EH (cell line): ENCODE data around the gene SCAMP3.
"Not testable (repeated sequence)": the region's sequence is repeated elsewhere in the genome, so short reads cannot be mapped to it uniquely, and the experiment has no call there.

ENCODE experiments used
- DNase-seq: peaks from one replicate; pipeline ENCODE4 v3.0.0-alpha.2; 2015; ENCODE audit warnings: low read depth

SCAMP3 gene

DNA sequence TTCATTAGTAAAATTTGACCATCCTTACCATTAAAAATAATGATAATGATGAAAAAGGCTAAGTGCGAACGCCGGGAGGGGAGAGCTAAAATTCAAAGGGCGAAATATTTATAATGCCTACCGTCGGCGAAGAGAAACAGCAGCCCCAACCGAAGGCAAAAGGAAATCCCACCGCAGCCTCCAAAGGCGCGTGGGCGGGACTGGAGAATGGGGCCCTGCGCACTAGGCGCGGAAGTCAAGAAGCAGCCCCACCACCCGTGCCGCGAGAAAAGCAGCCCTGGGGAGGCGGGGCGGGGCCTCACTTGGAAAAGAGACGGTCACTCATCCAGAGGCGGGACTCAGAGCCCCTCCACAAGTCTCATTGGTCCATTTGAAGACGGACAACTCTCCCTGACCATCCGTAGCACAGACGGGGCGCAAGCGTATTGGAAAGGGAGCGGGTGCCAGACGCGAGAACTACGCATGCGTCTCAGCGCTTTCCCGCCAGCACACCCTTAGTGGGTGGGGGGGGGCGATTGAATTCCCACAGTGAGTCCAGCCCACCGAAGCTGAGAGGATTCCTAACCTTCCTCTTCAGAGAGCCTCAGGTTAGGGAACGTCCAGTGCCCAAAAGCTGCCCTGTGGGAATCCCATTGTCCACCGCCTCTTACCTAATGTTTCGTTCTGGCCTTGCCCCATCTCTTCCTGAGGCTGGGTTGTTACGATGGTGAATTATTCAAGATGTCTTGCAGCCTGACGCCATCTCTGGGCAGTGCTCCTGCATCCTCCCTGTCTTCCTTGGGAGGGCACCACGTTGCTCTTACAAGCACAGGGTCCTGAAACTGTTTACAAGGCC is 34.7 kb downstream of the SCAMP3 start:
- peak; percentile 99 for DNase-seq

GRCh38 chr1:155226910-155227260 is 35.3 kb downstream of the SCAMP3 start:
- peak; percentile 63 for DNase-seq

- DNase-seq, result peak; percentile 84
Observed at GRCh38 chr1:155226188-155226909, 35.8 kb downstream of the SCAMP3 start.

DNA sequence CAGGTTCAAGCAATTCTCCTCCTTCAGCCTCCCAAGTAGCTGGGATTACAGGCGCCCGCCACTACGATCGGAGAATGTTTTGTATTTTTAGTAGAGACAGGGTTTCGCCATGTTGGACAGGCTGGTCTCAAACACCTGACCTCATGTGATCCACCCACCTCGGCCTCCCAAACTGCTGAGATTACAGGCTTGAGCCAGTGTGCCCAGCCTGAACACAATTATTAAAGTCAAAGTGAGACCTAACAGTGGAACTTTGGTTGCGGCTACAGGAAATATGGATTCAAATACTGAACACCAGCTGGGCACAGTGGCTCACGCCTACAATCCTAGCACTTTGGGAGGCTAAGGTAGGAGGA is 36.8 kb downstream of the SCAMP3 start:
- not testable (repeated sequence) for DNase-seq

DNA sequence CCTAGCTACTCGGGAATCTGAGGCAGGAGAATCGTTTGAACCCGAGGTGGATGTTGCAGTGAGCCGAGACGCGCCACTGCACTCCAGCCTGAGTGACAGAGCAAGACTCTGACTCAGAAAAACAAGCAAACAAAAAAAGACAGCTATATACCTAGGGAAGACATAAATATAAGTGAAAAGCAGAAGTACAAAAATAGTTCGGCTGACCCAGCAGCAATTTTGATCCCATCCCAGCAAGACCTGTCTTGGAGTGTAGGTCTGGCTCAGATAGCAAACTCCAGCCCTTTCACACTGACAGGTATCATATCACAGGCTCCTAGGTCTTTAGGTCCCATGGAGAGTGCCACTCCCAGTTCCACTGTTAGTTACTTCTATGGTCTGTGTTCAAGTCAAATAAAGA is 39.1 kb downstream of the SCAMP3 start:
- DNase-seq, result no peak

DNA sequence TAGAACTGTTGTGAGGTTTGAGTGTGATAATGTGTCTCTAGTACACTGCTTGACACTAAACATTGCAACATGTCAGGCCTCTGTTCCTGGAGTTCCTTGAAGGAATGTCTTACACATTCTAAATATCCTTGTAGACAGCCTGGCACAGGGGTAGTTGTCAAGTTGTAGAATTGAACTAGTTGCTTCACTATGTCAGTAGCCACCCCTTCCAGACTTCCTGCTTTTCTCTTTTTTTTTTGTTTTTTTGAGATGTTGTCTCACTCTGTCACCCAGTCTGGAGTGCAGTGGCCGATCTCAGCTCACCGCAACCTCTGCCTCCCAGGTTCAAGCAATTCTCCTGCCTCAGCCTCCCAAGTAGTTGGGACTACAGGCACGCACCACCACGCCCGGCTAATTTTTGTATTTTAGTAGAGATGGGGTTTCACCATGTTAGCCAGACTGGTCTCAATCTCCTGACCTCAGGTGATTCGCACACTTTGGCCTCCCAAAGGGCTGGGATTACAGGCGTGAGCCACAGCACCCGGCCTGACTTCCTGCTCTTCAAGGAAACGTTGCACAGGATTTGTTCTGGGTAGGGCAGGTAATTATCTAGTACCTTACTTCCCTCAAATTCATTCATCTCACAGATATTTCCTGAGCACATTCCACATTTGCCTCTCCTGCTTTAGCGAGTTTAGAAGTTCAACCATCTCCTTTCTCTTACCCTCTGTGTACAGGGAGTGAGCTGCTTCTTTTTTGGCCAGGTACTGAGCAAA is 41.8 kb downstream of the SCAMP3 start:
- not testable (repeated sequence) for DNase-seq

GRCh38 chr1:155219592-155220031 is 42.5 kb downstream of the SCAMP3 start:
- peak; percentile 32 for DNase-seq

- DNase-seq, result peak; percentile 75
Observed at GRCh38 chr1:155218854-155219591, 43.1 kb downstream of the SCAMP3 start.

- not testable (repeated sequence) for DNase-seq
Observed at GRCh38 chr1:155214702-155215101, 47.5 kb downstream of the SCAMP3 start.

DNA sequence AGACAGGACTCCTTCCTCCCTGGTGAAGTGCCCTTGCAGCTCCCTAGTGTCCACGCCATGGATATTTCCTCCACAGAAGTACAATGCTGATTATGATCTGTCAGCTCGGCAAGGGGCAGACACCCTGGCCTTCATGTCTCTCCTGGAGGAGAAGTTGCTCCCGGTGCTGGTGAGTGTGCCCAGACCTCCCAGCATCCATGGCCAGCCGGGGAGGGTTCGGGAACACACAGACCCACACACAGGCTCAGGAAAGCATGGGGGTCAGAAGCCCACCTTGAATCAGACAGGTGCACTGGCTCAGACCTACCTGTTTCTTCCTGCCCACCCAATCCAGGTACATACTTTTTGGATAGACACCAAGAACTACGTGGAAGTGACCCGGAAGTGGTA is 50.1 kb downstream of the SCAMP3 start:
- DNase-seq, result not testable (repeated sequence)

GRCh38 chr1:155211381-155212050 is 50.6 kb downstream of the SCAMP3 start:
- not testable (repeated sequence) for DNase-seq

DNA sequence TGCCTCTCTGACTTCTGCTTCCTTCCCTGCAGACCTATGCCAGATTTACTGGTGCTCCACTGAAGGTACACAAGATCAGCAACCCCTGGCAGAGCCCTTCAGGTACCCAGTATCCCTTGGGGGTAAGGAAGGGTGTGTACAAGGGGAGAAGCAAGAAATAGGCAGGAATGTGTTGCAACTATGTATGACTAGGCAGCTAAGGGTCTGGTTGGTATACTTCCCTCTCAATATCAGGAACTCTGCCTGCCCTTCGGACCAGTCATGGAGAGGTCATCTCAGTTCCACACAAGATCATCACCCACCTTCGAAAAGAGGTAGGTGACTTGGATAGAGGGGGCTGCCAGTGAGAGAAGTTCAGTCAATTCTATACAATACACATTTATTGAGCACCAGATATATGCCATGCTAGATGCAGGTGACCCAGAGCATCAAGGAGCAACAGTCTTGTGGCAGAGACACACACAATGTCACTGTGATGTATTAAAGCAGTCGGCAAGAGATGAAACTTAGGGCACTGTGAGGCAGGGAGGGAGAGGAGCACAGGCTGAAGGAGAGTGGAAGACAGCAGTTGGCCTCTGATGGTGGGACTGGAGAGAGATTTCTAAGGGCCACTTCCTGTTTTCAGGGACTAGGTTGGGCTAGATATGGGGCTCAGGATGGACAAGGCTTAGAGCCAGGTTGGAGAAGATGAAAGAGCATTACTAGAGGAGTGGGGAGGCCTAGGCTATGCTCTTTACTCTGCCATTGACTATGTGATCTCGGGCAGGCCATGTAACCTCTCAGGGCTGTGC is 51.7 kb downstream of the SCAMP3 start:
- no peak for DNase-seq

- no peak for DNase-seq
Observed at GRCh38 chr1:155209312-155209721, 52.8 kb downstream of the SCAMP3 start.

DNA sequence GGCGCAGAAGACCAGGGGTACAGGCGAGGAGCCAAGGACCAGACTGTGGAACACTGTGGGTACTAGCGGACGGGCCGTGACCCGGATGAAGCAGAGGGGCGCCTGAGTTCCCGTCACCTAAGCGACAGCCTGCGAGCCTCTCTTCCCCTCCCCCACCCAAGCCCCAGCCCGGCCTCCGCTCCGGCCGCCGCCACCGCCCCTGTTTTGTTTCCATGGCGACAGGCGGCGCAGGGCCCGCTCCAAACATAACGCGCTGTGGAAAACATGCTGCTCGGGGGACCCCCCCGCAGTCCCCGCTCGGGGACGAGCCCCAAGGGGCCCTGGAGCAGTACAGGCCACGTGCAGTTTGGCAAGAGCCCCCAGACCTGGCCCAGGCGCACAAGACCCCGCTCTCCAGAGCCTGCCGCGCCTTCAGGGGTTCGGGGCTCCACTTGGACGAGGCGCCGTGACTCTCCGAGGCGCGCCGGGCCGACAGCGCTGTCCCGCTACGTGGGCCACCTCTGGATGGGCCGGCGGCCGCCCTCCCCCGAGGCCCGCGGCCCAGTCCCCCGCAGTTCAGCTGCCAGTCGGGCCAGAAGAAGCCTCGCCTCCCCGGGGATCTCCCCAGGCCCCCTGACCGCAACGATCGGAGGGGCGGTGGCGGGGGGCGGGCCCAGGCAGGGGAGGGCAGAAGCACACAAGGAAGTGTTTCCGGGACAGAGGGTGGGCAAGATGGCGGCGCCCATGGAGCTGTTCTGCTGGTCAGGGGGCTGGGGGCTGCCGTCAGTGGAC is 53.4 kb downstream of the SCAMP3 start, which contains the start of gene MTX1:
Gene MTX1 (plus strand): TSS at position 155 of the 771 bp plus-strand sequence. CDS start 110 bp downstream, at position 265.
- DNase-seq, result peak; percentile 89

GRCh38 chr1:155207806-155208540 is 54.2 kb downstream of the SCAMP3 start, which contains the start of gene THBS3:
TSS of gene THBS3 (minus strand) at chr1:155207897. CDS start at chr1:155207876, 21 bp downstream.
- peak; percentile 67 for DNase-seq

DNA sequence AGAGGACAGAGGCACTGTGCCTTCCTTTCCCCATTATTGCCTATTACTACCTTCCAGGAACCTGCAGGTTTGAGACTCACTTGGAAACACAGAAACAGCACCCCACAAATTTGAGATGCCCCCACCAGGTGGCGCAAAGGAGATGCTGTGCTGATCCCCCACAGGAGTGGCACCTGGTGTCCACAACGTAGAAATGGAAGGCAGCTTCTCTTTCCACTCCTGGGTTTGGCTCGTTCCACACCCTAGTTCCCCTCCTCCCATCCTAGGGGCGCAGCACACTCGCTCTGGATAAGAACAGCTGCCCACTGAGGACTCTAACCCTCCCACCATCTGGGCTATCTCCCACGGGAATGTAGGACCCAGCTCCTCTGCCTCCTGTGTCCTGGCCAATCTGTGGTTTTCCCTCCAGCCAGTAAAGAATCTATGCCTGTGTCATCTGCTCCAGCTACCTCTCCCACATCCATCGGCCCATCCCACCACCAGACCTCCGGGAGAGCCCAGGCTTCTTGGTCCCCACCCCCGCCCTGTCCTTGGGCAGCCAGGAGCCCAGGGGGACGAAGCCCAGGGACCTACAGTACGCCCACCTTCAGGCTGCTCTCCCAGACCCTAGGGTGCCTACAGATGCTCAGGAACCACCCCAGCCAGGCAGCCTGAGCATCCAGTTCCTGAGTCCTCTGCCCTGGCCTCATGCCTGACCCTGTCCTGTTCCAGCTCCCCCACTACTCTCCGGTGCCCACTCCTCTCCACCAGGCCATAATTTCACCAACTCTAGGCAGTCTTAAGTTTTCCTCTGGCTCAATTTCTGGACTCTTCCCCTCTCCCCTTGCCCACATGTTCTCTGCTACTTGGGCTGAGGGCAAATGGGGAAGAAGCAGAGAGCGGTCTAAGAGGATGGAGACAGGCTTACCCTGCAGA is 55.0 kb downstream of the SCAMP3 start:
- peak; percentile 83 for DNase-seq
